CD4-positive, CD25-positive, alpha-beta regulatory T cell (primary cell): ENCODE measurements around the gene NUP205. TPM values are rescaled to one million over a fixed set of nuclear protein-coding genes. Genes with fewer than 3 reads are reported as not detected.

ENCODE experiments used
- ATAC-seq, 2 donors: fragments of 150-1000 bp; cut with Tn5 transposase; one replicate each; pipeline ENCODE4 v1.10.0; 2021; ENCODE audit warnings: low read depth in 2 of 2, moderate number of reproducible peaks in 2 of 2, moderate library complexity in 1 of 2
- DNase-seq, 3 donors: peaks; one replicate each; pipeline versions ENCODE4 v3.0.0 to v3.0.0-alpha.2; 2012 to 2022; ENCODE audit warnings: mixed read lengths in 1 of 3
- H3K27ac ChIP-seq: one replicate; pipeline ENCODE4 v1.7.0; 2013; ENCODE audit warnings: mild to moderate bottlenecking, low read length; ENCODE audit not compliant: insufficient read depth, poor library complexity, severe bottlenecking
- H3K27me3 ChIP-seq: one replicate; pipeline ENCODE4 v1.7.0; 2013; ENCODE audit warnings: low read length; ENCODE audit not compliant: control insufficient read depth, insufficient read depth
- H3K36me3 ChIP-seq: one replicate; pipeline ENCODE4 v1.7.0; 2013; ENCODE audit warnings: mild to moderate bottlenecking, low read length, moderate library complexity; ENCODE audit not compliant: control insufficient read depth, insufficient read depth
- H3K4me1 ChIP-seq: 2 replicates; pipeline ENCODE4 v1.7.0; 2013; ENCODE audit warnings: mild to moderate bottlenecking, low read length; ENCODE audit not compliant: insufficient read depth, control insufficient read depth, poor library complexity, severe bottlenecking
- H3K4me3 ChIP-seq: one replicate; pipeline ENCODE4 v1.7.0; 2013; ENCODE audit warnings: low read depth, mild to moderate bottlenecking, low read length, moderate library complexity
- H3K9me3 ChIP-seq, 2 experiments: 1 replicate in 1 of 2; 2 replicates in 1 of 2; pipeline ENCODE4 v1.7.0; 2013; ENCODE audit warnings: low read length in 2 of 2, mild to moderate bottlenecking in 1 of 2, moderate library complexity in 1 of 2; ENCODE audit not compliant: control insufficient read depth in 2 of 2
- H3K27ac Mint-ChIP-seq, 3 donors: one replicate each; pipeline ENCODE4 v1.8.0; 2020 to 2022; ENCODE audit warnings: mild to moderate bottlenecking in 3 of 3, mixed read lengths in 3 of 3, moderate library complexity in 2 of 3
- H3K27me3 Mint-ChIP-seq: one replicate; pipeline ENCODE4 v1.8.0; 2022; ENCODE audit warnings: mild to moderate bottlenecking, mixed read lengths
- H3K36me3 Mint-ChIP-seq: one replicate; pipeline ENCODE4 v1.8.0; 2020; ENCODE audit warnings: mixed read lengths
- H3K4me1 Mint-ChIP-seq, 4 donors: one replicate each; pipeline ENCODE4 v1.8.0; 2020 to 2022; ENCODE audit warnings: mixed read lengths in 4 of 4, mild to moderate bottlenecking in 1 of 4
- H3K4me3 Mint-ChIP-seq, 4 donors: one replicate each; pipeline ENCODE4 v1.8.0; 2020 to 2022; ENCODE audit warnings: mild to moderate bottlenecking in 4 of 4, mixed read lengths in 4 of 4, moderate library complexity in 3 of 4
- H3K9me3 Mint-ChIP-seq, 7 donors: one replicate each; pipeline ENCODE4 v1.8.0; 2020 to 2022; ENCODE audit warnings: mixed read lengths in 7 of 7, mild to moderate bottlenecking in 3 of 7, moderate library complexity in 2 of 7
- polyA plus RNA-seq, 4 donors: library from polyadenylated mRNA; unstranded; fragments of 300-500 nt; fragmentation: Illumina TruSeq; gene quantifications; one replicate each; pipeline ENCODE4 v1.2.3, GENCODE V29; 2021
- total RNA-seq: library from RNA; stranded (reverse); gene quantifications from one replicate; pipeline ENCODE4 v1.2.3, GENCODE V29; 2022

NUP205 gene
- total and polyA plus RNA-seq, 5 donors from 2014 or later, result 21.1 to 56.3 (median 27.6) TPM

GRCh38 chr7:135525426-135525825 lies 32.3 kb upstream of the NUP205 start:
- H3K4me3 Mint-ChIP-seq, result no peak overlapping the region
- ATAC-seq (no peak), DNase-seq (no peak)
- Histone ChIP-seq H3K4me3 (no peak overlapping the region), H3K27me3 (no peaks in the 10 kb centered on the region), H3K27ac (no peak overlapping the region), H3K36me3 (no peaks in the 10 kb centered on the region), H3K4me1 (no peaks in the 10 kb centered on the region), H3K9me3 (no peaks in the 10 kb centered on the region)
- H3K36me3 Mint-ChIP-seq, result no peaks in the 10 kb centered on the region
- no peaks in the 10 kb centered on the region for H3K9me3 Mint-ChIP-seq
- no peaks in the 10 kb centered on the region for H3K4me1 Mint-ChIP-seq
- peaks cover 30% of the 10 kb centered on the region for H3K27me3 Mint-ChIP-seq
- peak overlapping the region in 2 of 3 donors; percentile 26 to 33 for H3K27ac Mint-ChIP-seq

GRCh38 chr7:135527025-135527424 lies 30.7 kb upstream of the NUP205 start:
- Histone ChIP-seq H3K36me3 (no peaks in the 10 kb centered on the region), H3K4me1 (no peaks in the 10 kb centered on the region), H3K27ac (no peak overlapping the region), H3K27me3 (no peaks in the 10 kb centered on the region), H3K9me3 (no peaks in the 10 kb centered on the region), H3K4me3 (no peak overlapping the region)
- DNase-seq (no peak), ATAC-seq (no peak)
- H3K4me3 Mint-ChIP-seq, result no peak overlapping the region
- H3K36me3 Mint-ChIP-seq, result no peaks in the 10 kb centered on the region
- peaks cover 23% of the 10 kb centered on the region for H3K27me3 Mint-ChIP-seq
- H3K27ac Mint-ChIP-seq, result no peak overlapping the region
- H3K9me3 Mint-ChIP-seq, result peaks cover 0 to 1% (median 0%) of the 10 kb centered on the region in 7 donors
- no peaks in the 10 kb centered on the region for H3K4me1 Mint-ChIP-seq

GRCh38 chr7:135536150-135536549 lies 21.6 kb upstream of the NUP205 start:
- Mint-ChIP-seq H3K9me3 (peaks cover 0 to 1% (median 0%) of the 10 kb centered on the region in 7 donors), H3K27me3 (peaks cover 24% of the 10 kb centered on the region), H3K4me1 (no peaks in the 10 kb centered on the region), H3K36me3 (peaks cover 5% of the 10 kb centered on the region), H3K4me3 (no peak overlapping the region), H3K27ac (no peak overlapping the region)
- DNase-seq (no peak), ATAC-seq (no peak)
- Histone ChIP-seq H3K36me3 (no peaks in the 10 kb centered on the region), H3K9me3 (no peaks in the 10 kb centered on the region), H3K27ac (no peak overlapping the region), H3K27me3 (no peaks in the 10 kb centered on the region), H3K4me1 (no peaks in the 10 kb centered on the region), H3K4me3 (no peak overlapping the region)

- Mint-ChIP-seq H3K36me3 (peaks cover 5% of the 10 kb centered on the region), H3K4me1 (no peaks in the 10 kb centered on the region), H3K4me3 (no peak overlapping the region), H3K9me3 (no peaks in the 10 kb centered on the region), H3K27ac (no peak overlapping the region), H3K27me3 (peaks cover 27% of the 10 kb centered on the region)
- no peak overlapping the region for H3K27ac ChIP-seq
- no peaks in the 10 kb centered on the region for H3K9me3 ChIP-seq
- no peaks in the 10 kb centered on the region for H3K36me3 ChIP-seq
- H3K4me1 ChIP-seq, result no peaks in the 10 kb centered on the region
- no peak overlapping the region for H3K4me3 ChIP-seq
- ATAC-seq (no peak), DNase-seq (no peak)
- no peaks in the 10 kb centered on the region for H3K27me3 ChIP-seq
Observed at GRCh38 chr7:135537453-135537852, 20.3 kb upstream of the NUP205 start.

- DNase-seq, result no peak
- Histone ChIP-seq H3K4me3 (no peak overlapping the region), H3K36me3 (no peaks in the 10 kb centered on the region), H3K4me1 (no peaks in the 10 kb centered on the region), H3K27ac (no peak overlapping the region), H3K27me3 (no peaks in the 10 kb centered on the region), H3K9me3 (no peaks in the 10 kb centered on the region)
- Mint-ChIP-seq H3K9me3 (no peaks in the 10 kb centered on the region), H3K27ac (no peak overlapping the region), H3K4me1 (no peaks in the 10 kb centered on the region), H3K4me3 (no peak overlapping the region), H3K36me3 (peaks cover 5% of the 10 kb centered on the region), H3K27me3 (peaks cover 27% of the 10 kb centered on the region)
- no peak for ATAC-seq
Observed at GRCh38 chr7:135537905-135538304, 19.8 kb upstream of the NUP205 start.

- Mint-ChIP-seq H3K36me3 (peaks cover 5% of the 10 kb centered on the region), H3K9me3 (no peaks in the 10 kb centered on the region), H3K4me3 (no peak overlapping the region), H3K27me3 (peaks cover 22% of the 10 kb centered on the region), H3K4me1 (no peaks in the 10 kb centered on the region), H3K27ac (no peak overlapping the region)
- Histone ChIP-seq H3K9me3 (no peaks in the 10 kb centered on the region), H3K4me1 (no peaks in the 10 kb centered on the region), H3K4me3 (no peak overlapping the region), H3K36me3 (no peaks in the 10 kb centered on the region), H3K27ac (no peak overlapping the region), H3K27me3 (no peaks in the 10 kb centered on the region)
- DNase-seq, result no peak
- ATAC-seq, result no peak
Observed at GRCh38 chr7:135538376-135538775, 19.3 kb upstream of the NUP205 start.

GRCh38 chr7:135539629-135540028 lies 18.1 kb upstream of the NUP205 start:
- H3K27ac Mint-ChIP-seq, result no peak overlapping the region
- peaks cover 5% of the 10 kb centered on the region for H3K36me3 Mint-ChIP-seq
- no peaks in the 10 kb centered on the region for H3K9me3 ChIP-seq

GRCh38 chr7:135541029-135541428 lies 16.7 kb upstream of the NUP205 start:
- no peaks in the 10 kb centered on the region for H3K36me3 ChIP-seq
- peaks cover 22% of the 10 kb centered on the region for H3K27me3 Mint-ChIP-seq
- H3K4me3 ChIP-seq, result no peak overlapping the region
- no peaks in the 10 kb centered on the region for H3K4me1 ChIP-seq
- H3K4me3 Mint-ChIP-seq, result no peak overlapping the region
- H3K27ac Mint-ChIP-seq, result no peak overlapping the region
- H3K4me1 Mint-ChIP-seq, result no peaks in the 10 kb centered on the region
- ATAC-seq, result no peak
- H3K9me3 Mint-ChIP-seq, result no peaks in the 10 kb centered on the region
- peaks cover 5% of the 10 kb centered on the region for H3K36me3 Mint-ChIP-seq
- H3K27me3 ChIP-seq, result no peaks in the 10 kb centered on the region
- DNase-seq, result no peak
- no peak overlapping the region for H3K27ac ChIP-seq
- H3K9me3 ChIP-seq, result no peaks in the 10 kb centered on the region

More at GRCh38 chr7:135539629-135540028, 18.1 kb upstream of the NUP205 start:
- H3K4me1 Mint-ChIP-seq, result no peaks in the 10 kb centered on the region
- Histone ChIP-seq H3K27ac (no peak overlapping the region), H3K4me3 (no peak overlapping the region), H3K4me1 (no peaks in the 10 kb centered on the region), H3K27me3 (no peaks in the 10 kb centered on the region), H3K36me3 (no peaks in the 10 kb centered on the region)
- DNase-seq (no peak), ATAC-seq (no peak)
- peaks cover 22% of the 10 kb centered on the region for H3K27me3 Mint-ChIP-seq
- no peak overlapping the region for H3K4me3 Mint-ChIP-seq
- H3K9me3 Mint-ChIP-seq, result no peaks in the 10 kb centered on the region
